H4 (cell line): ENCODE results near the gene GDF15. TPM values are rescaled to one million over a fixed set of nuclear protein-coding genes. Genes with fewer than 3 reads are reported as not detected.
"Not testable (repeated sequence)": the region's sequence is repeated elsewhere in the genome, so short reads cannot be mapped to it uniquely, and the experiment has no call there.

Experiments
- DNase-seq: peaks from one replicate; pipeline ENCODE4 v3.0.0-alpha.2; 2015; ENCODE audit warnings: low spot score
- total RNA-seq: library from RNA; depleted of rRNA; stranded (reverse); fragments of >200 nt; shearing (Covaris generic); gene quantifications from 2 replicates; pipeline ENCODE4 v1.2.3, GENCODE V29; 2014; rRNA removed

The GDF15 gene
- 376 and 378 TPM in 2 replicates for total RNA-seq

- peak; percentile 94 for DNase-seq
These were observed at the start of gene GDF15 for GRCh38 chr19:18385675-18386542. Gene GDF15 (plus strand): TSS chr19:18386158. CDS start chr19:18386190, 32 bp downstream.

DNA sequence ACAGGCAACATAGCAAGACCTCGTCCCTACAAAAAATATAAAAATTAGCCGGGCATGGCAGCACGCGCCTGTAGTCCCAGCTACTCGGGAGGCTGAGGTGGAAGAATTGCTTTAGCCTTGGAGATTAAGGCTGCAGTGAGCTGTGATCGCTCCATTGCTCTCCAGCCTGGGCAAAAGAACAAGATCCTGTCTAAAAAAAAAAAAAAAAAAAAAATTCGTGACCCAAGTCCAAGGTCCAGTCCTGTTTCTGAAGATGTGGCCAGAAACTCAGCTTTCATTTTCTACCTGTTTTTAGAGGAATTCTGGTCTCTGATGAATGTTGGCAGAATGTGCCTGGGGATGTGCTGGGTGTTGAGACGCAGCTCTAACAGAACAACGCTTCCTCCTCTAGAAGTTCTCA is 47.4 kb upstream of the GDF15 start:
- no peak for DNase-seq

GRCh38 chr19:18339723-18340122 is 46.2 kb upstream of the GDF15 start:
- peak; percentile 63 for DNase-seq

GRCh38 chr19:18340190-18340989 is 45.6 kb upstream of the GDF15 start, which contains the start of gene PGPEP1:
Gene PGPEP1 (plus strand): TSS chr19:18340598. CDS start chr19:18340682, 84 bp downstream.
- DNase-seq: no peak

DNA sequence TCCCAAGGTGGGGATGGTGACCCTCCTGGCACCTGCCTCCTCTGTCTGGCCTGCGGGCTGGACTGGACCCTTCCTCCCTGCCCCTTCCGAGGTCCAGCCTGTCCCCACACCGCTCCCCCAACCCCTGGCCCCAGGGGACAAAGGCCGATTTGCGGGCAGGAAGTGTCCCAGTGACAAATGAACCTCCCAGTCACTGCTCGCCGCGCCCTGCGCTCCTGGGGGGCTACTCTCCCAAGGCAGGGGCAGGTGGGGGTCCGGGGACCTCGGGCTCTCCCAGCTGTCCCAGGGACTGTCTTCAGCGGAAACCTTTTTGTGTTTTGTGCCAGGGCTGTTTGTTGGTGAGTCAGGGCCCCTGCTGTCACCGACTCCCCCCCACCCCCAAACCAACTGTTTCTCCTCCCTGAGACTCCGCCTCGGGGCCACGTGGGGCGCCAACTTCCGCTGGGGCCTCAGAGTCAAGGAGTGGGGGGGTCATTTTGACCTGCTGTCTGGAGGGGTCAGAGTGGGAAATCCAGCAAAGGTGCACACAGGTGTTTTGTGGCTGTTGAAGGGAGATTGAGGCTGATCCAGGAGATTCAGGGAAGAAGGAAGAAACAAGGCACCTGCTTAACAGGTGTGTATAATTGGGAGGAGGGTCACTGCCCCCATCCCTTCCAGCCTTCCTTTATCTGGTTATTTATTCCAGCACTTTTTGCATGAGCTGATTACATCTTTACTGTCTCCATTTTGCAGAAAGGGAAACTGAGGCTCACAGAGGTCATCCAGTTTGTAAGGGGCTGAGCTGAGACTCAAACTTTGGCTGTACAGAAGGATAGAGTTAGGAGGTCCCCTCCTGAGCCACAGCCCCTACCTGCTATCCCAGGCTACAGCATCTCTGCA is 44.7 kb upstream of the GDF15 start:
- DNase-seq: peak; percentile 52

GRCh38 chr19:18342090-18342632 is 43.8 kb upstream of the GDF15 start:
- DNase-seq: no peak

GRCh38 chr19:18344582-18344950 is 41.4 kb upstream of the GDF15 start:
- DNase-seq: no peak

- DNase-seq: no peak
These were observed 40.7 kb upstream of the GDF15 start for GRCh38 chr19:18345296-18345695.

DNA sequence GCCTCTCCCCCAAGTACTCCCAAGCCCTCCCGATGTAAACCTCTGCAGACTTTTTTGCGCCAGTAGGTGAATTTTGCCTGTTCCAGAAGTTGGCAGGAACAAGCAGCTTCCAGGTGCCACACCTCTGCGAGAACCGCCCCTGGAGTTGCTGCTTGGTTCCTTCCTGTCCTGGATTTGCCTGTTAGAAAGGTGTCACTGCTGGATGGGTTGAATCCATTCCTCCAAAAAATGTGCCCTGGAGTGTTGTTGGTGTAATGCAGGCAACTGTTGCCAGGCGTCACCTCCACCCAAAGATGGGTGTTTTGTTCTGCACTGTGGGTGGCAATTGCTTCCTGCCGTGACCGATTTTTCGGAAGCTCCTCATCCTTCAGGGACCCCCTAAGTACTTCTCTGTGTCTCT is 39.9 kb upstream of the GDF15 start:
- no peak for DNase-seq

DNA sequence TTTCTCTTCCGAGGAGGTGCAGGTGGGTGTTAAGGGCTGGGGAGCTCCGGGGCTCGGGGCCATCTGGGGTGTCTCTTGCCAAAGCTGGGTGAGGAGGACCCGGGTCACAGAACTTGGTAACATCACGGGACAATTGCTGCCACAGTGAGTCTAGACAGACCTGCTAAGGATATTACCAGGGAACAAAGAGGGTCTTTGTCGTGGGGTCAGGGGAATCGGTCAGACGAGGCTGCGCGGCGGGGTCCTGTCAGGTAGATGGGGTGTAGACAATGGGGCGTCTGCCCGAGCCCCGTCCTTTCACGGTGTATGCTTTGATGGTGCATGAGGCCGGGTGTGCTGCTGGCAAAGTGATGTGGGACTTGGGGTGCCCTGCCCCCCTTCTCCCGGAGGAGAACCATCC is 37.8 kb upstream of the GDF15 start:
- DNase-seq: no peak

GRCh38 chr19:18348818-18349339 is 37.1 kb upstream of the GDF15 start:
- DNase-seq: not testable (repeated sequence)

GRCh38 chr19:18349524-18350128 is 36.3 kb upstream of the GDF15 start:
- DNase-seq: peak; percentile 63

- no peak for DNase-seq
These were observed 35.5 kb upstream of the GDF15 start for GRCh38 chr19:18350490-18350889.

- no peak for DNase-seq
These were observed 34.4 kb upstream of the GDF15 start for GRCh38 chr19:18351544-18351943.

DNA sequence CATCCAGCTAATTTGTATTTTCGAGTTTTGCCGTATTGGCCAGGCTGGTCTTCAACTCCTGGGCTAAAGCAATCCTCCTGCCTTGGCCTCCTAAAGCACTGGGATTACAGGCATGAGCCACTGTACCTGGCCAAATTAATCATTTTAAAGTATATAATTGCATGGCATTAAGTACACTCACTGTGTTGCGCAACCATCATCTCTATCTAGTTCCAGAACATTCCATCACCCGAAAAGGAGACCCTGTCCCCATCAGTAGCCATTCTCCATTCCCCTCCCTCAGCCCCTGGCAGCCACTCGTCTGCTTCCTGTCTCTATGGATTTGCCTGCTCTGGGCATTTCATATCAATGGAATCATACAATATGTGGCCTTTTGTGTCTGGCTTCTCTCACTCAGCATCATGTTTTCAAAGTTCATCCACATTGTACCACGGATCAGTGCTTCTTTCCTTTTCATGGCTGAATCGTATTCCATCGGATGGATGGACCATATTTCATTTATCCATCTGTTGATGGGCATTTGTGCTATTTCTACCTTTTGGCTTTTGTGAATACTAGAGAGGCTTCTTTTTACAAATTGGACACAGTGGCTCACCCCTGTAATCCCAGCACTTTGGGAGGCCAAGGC is 32.5 kb upstream of the GDF15 start:
- DNase-seq: no peak

- not testable (repeated sequence) for DNase-seq
These were observed 31.2 kb upstream of the GDF15 start for GRCh38 chr19:18354743-18355142.

GRCh38 chr19:18357041-18357440 is 28.9 kb upstream of the GDF15 start:
- DNase-seq: no peak

DNA sequence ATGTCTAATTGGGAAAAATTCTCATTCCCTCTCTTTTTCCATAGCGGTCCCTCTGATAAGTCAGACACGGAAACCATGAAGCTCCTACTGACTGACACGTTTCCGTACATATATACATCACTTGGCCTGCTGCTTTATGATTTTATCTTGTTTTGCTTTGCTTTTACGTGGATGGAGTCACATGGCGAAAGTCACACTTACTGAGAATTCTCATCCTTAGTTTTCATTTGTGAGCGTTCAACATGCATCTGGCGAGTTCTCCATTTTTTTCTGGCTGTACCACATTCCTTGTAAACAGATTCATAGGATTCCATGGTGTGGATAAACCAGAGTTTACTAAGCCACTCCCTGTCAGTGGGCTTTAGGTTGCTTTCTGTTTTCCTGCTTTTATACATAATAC is 24.3 kb upstream of the GDF15 start:
- no peak for DNase-seq

GRCh38 chr19:18362934-18363542 is 22.9 kb upstream of the GDF15 start:
- no peak for DNase-seq

- DNase-seq: no peak
These were observed 22.2 kb upstream of the GDF15 start for GRCh38 chr19:18363787-18364186.
